GM06990 (cell line): Measurements from ENCODE around the gene RPSA.

Source experiments
- DNase-seq: peaks from one replicate; pipeline ENCODE4 v3.0.0-alpha.2; 2011; ENCODE audit not compliant: insufficient read length; ENCODE audit errors: extremely low read depth
- H3K27me3 ChIP-seq: replicated peaks from 2 replicates; pipeline ENCODE4 v1.6.0; 2011; ENCODE audit warnings: low read length; ENCODE audit not compliant: control insufficient read depth, insufficient read depth
- H3K36me3 ChIP-seq: 2 replicates; pipeline ENCODE4 v1.5.1; 2011; ENCODE audit warnings: low read length; ENCODE audit not compliant: control insufficient read depth, insufficient read depth
- H3K4me3 ChIP-seq: replicated peaks from 2 replicates; pipeline ENCODE4 v1.5.1; 2011; ENCODE audit warnings: low read depth, mild to moderate bottlenecking, control low read depth, low read length
- CTCF ChIP-seq: IDR thresholded peaks from 2 replicates; pipeline ENCODE4 v1.5.1; 2011; ENCODE audit warnings: low read length, control low read depth, mild to moderate bottlenecking, inconsistent platforms; ENCODE audit not compliant: insufficient read depth, poor library complexity, severe bottlenecking

RPSA gene

GRCh38 chr3:39460677-39461076 lies 54.2 kb downstream of the RPSA start:
- Histone ChIP-seq H3K36me3 (no peaks in the 10 kb centered on the region), H3K4me3 (no peak overlapping the region), H3K27me3 (no peaks in the 10 kb centered on the region)
- no peak for DNase-seq
- no peak for TF ChIP-seq CTCF
